ENCODE data around the gene DLG5. TPM values are rescaled to one million over a fixed set of nuclear protein-coding genes. Genes with fewer than 3 reads are reported as not detected.

The DLG5 gene
- total RNA-seq, 2 donors from 2014 or later = 22.6 to 35.6 TPM

DNA sequence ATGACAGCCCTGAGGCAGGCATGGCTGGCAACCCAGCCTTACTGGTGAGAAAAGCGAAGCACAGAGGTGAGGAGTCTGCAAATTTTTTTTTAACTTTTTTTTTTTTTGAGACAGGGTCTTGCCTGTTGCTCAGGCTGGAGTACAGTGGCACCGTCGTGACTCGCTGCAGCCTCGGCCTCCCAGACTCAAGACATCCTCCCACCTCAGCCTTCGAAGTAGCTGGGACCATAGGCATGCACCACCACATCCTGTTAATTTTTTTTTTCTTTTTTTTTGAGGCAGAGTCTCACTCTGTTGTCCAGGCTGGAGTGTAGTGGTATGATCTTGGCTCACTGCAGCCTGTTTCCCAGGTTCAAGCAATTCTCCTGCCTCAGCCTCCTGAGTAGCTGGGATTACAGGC, 35.1 kb upstream of the DLG5 start:
- Histone ChIP-seq H3K9me3 (no peaks in the 10 kb centered on the region), H3K36me3 (replicated peaks in 1 of 2; ENCODE audit: insufficient read depth in 1 of 2, low read depth in 2 of 2) (no peaks in the 10 kb centered on the region), H3K4me3 (no peak overlapping the region), H3K4me1 (no peaks in the 10 kb centered on the region), H3K27ac (no peak overlapping the region), H3K27me3 (no peaks in the 10 kb centered on the region)
- 93 to 96% methylated on average over 6 of the region's 6 CpGs for WGBS, 2 donors
- no peak for TF ChIP-seq POLR2A (IDR thresholded peaks at IDR 0.05)
- TF ChIP-seq, protein P1, sequence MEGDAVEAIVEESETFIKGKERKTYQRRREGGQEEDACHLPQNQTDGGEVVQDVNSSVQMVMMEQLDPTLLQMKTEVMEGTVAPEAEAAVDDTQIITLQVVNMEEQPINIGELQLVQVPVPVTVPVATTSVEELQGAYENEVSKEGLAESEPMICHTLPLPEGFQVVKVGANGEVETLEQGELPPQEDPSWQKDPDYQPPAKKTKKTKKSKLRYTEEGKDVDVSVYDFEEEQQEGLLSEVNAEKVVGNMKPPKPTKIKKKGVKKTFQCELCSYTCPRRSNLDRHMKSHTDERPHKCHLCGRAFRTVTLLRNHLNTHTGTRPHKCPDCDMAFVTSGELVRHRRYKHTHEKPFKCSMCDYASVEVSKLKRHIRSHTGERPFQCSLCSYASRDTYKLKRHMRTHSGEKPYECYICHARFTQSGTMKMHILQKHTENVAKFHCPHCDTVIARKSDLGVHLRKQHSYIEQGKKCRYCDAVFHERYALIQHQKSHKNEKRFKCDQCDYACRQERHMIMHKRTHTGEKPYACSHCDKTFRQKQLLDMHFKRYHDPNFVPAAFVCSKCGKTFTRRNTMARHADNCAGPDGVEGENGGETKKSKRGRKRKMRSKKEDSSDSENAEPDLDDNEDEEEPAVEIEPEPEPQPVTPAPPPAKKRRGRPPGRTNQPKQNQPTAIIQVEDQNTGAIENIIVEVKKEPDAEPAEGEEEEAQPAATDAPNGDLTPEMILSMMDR (IDR thresholded peaks at IDR 0.05) = no peak
- DNase-seq (no peak), ATAC-seq (no peak)
- intact Hi-C loops (cut with DNase I) = no loop called here

DNA sequence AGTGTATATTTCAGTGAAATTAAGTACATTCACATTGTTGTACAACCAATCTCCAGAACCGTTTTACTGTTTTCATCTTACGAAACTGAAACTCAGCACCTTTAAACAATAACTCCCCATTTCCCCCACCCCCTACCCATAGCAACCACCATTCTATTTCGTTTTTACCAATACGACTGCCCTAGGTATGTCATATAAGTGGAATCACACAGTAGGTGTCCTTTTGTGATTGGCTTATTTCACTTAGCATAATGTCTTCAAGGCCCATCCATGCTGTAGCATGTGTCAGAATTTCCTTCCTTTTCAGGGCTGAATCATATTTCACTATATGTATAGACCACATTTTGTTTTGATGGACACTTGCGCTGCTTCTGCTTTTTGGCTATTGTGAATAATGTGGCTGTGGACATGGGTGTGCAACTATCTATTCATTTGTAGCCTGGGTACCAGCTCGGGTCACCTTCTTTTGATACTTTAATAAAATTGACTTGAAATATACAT, 34.3 kb upstream of the DLG5 start:
- DNase-seq (no peak), ATAC-seq (no peak)
- Histone ChIP-seq H3K36me3 (replicated peaks in 1 of 2; ENCODE audit: insufficient read depth in 1 of 2, low read depth in 2 of 2) (no peaks in the 10 kb centered on the region), H3K4me1 (no peaks in the 10 kb centered on the region), H3K27me3 (no peaks in the 10 kb centered on the region), H3K27ac (no peak overlapping the region), H3K9me3 (no peaks in the 10 kb centered on the region), H3K4me3 (no peak overlapping the region)
- WGBS, 2 donors = 81 to 86% methylated on average over 6 of the region's 6 CpGs
- intact Hi-C loops (cut with DNase I) = no loop called here
- TF ChIP-seq, protein P1 (IDR thresholded peaks at IDR 0.05) = no peak
- TF ChIP-seq POLR2A (IDR thresholded peaks at IDR 0.05) = no peak

DNA sequence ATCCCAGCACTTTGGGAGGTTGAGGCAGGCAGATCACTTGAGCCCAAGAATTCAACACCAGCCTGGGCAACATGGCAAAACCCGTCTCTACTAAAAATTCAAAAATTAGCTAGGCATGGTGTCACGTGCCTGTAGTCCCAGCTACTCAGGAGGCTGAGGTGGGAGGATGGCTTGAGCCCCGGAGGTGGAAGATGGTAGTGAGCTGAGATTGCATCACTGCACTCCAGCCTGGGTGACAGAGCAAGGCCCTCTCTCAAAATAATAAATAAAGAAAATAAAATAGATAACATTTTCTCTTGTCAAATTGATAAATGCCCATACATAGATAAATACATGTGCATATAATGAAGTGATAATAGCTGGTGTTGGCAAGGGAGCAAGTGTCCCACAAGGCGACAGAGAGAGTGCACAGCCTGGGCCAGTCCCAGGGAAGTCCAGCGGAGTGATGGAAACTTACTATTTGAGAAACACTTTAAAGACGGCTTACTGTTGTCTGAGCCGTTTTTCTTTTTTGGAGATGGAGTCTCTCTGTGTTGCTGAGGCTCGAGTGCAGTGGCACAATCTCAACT, 33.4 kb upstream of the DLG5 start:
- ATAC-seq = no peak
- TF ChIP-seq POLR2A (IDR thresholded peaks at IDR 0.05) = no peak

DNA sequence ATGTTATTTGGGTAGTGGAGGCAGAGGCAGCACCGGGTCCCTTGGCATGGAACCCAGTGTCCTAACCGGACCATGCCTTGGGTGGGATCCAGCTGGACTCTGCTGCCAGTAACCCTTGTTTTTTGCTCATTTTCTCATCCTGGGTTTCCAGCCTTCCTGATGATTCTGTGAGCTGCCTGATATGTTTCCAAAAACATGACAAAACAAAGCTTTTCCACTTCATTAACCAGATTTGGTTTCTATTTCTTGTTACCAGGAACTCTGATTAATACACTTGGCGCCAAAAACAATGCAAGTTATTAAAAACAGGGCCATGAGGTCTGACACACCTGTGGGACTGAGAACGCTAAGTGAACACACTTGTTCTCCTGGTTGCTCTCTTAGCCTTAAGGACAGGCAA, 32.8 kb upstream of the DLG5 start:
- 52 to 74% methylated on average over 4 of the region's 4 CpGs for WGBS, 2 donors
- DNase-seq = no peak
- intact Hi-C loops (cut with DNase I) = no loop called here

More for the DNA sequence above, 33.4 kb upstream of the DLG5 start:
- intact Hi-C loops (cut with DNase I) = no loop called here
- WGBS, 2 donors = 82 to 89% methylated on average over 8 of the region's 8 CpGs
- Histone ChIP-seq H3K27me3 (no peaks in the 10 kb centered on the region), H3K4me1 (no peaks in the 10 kb centered on the region), H3K27ac (no peak overlapping the region), H3K4me3 (no peak overlapping the region), H3K36me3 (replicated peaks in 1 of 2; ENCODE audit: insufficient read depth in 1 of 2, low read depth in 2 of 2) (no peaks in the 10 kb centered on the region), H3K9me3 (no peaks in the 10 kb centered on the region)
- DNase-seq = no peak

DNA sequence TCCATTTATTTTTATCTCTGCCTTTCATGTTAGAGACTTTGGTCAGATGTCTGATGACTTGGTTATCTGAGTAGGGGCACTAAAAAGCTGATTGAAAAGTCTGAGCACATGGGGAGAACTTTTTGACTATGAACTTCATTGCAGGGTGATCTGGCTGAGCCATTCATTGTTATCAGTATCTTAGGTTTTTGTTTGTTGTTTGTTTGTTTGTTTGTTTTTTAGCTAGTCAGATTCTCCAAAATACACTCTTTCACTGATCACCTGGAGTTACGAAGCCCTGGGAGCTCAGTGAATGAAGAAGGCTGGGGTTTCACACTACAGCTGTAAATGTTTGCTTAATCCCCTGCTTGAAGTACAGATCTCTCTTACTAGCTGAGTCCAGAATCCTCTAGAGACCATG, 28.6 kb upstream of the DLG5 start:
- 65 to 67% methylated on average over 1 of the region's 1 CpG for WGBS, 2 donors
- Histone ChIP-seq H3K27me3 (no peaks in the 10 kb centered on the region), H3K4me3 (no peak overlapping the region), H3K36me3 (replicated peaks in 1 of 2; ENCODE audit: insufficient read depth in 1 of 2, low read depth in 2 of 2) (no peaks in the 10 kb centered on the region), H3K27ac (no peak overlapping the region), H3K9me3 (peaks cover 0 to 8% (median 0%) of the 10 kb centered on the region in 3 donors), H3K4me1 (no peaks in the 10 kb centered on the region)
- no peak for DNase-seq
- no peak for ATAC-seq
- TF ChIP-seq, protein P1 (IDR thresholded peaks at IDR 0.05) = no peak
- TF ChIP-seq POLR2A (IDR thresholded peaks at IDR 0.05) = no peak
- intact Hi-C loops (cut with DNase I) = no loop called here

More for the DNA sequence above, 32.8 kb upstream of the DLG5 start:
- H3K36me3 ChIP-seq (replicated peaks in 1 of 2; ENCODE audit: insufficient read depth in 1 of 2, low read depth in 2 of 2) = no peaks in the 10 kb centered on the region
- H3K27ac ChIP-seq = no peak overlapping the region
- H3K4me1 ChIP-seq = no peaks in the 10 kb centered on the region
- H3K9me3 ChIP-seq = no peaks in the 10 kb centered on the region
- no peaks in the 10 kb centered on the region for H3K27me3 ChIP-seq
- TF ChIP-seq, protein P1 (IDR thresholded peaks at IDR 0.05) = no peak
- TF ChIP-seq POLR2A (IDR thresholded peaks at IDR 0.05) = no peak
- ATAC-seq = no peak
- no peak overlapping the region for H3K4me3 ChIP-seq
